ENCODE measurements around the gene TJP3.

DNA sequence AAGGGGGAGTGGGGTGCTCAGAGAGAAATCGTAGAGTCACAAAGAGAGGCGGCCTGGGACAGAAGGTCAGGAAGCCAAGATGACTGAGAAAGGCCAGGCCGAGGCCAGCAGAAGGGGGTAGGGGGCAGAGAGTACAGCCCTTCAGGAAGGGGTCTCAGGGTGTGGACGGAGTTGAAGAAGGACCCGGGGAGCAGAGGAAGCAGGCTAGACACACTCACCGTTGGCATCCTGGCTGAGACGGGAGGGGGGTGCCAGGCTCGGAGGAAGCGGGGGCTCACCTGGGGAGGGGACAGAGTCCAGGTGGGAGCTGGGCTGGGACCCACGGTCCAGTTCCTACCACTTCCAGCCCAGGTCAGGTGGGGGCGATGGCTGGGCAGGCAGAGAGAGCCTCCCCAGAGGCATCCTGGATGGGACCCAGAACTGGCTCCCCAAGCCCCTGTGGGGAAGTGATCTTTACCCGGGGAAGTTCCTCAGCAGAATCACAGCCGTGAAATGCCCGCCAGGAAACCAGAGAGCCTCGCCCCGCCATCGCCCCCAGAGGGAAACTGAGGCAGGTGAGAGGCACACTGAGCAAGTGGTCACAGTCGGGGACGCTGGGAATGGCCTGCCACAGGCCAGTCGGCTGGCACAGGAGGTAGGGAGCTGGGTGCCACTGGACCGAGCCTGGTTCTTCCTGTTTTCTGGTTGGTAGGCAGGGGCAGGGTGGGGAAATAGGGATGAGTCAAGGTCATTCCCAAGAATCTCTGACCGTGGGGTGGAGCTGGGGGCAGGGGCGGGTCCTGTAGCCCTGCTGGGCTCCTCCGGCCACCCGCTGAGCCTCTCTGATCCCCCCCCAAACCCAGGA lies 76.6 kb downstream of the TJP3 start:
- TF ChIP-seq, protein P1, sequence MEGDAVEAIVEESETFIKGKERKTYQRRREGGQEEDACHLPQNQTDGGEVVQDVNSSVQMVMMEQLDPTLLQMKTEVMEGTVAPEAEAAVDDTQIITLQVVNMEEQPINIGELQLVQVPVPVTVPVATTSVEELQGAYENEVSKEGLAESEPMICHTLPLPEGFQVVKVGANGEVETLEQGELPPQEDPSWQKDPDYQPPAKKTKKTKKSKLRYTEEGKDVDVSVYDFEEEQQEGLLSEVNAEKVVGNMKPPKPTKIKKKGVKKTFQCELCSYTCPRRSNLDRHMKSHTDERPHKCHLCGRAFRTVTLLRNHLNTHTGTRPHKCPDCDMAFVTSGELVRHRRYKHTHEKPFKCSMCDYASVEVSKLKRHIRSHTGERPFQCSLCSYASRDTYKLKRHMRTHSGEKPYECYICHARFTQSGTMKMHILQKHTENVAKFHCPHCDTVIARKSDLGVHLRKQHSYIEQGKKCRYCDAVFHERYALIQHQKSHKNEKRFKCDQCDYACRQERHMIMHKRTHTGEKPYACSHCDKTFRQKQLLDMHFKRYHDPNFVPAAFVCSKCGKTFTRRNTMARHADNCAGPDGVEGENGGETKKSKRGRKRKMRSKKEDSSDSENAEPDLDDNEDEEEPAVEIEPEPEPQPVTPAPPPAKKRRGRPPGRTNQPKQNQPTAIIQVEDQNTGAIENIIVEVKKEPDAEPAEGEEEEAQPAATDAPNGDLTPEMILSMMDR (IDR thresholded peaks at IDR 0.05) = no peak
- no peak for TF ChIP-seq POLR2A (IDR thresholded peaks at IDR 0.05)
